ENCODE results near the gene MFAP2.

MFAP2 gene

GRCh38 chr1:17007121-17007520 is 26.7 kb upstream of the MFAP2 start:
- DNase-seq, result no peak

GRCh38 chr1:17005365-17005740 is 24.9 kb upstream of the MFAP2 start:
- no peak for DNase-seq

- no peak for DNase-seq
These were observed 24.3 kb upstream of the MFAP2 start for GRCh38 chr1:17004466-17005364.

- no peak for DNase-seq
These were observed 22.1 kb upstream of the MFAP2 start for GRCh38 chr1:17002524-17002902.

- DNase-seq, result no peak
These were observed 21.5 kb upstream of the MFAP2 start for GRCh38 chr1:17001760-17002523.

GRCh38 chr1:16999863-17000262 is 19.4 kb upstream of the MFAP2 start:
- no peak for DNase-seq

- DNase-seq, result no peak
These were observed 18.2 kb upstream of the MFAP2 start for GRCh38 chr1:16998589-16998988.

GRCh38 chr1:16996845-16997244 is 16.4 kb upstream of the MFAP2 start:
- DNase-seq, result no peak

GRCh38 chr1:16993521-16994038 is 13.2 kb upstream of the MFAP2 start:
- DNase-seq, result no peak

- DNase-seq, result no peak
These were observed 12.3 kb upstream of the MFAP2 start for GRCh38 chr1:16992675-16993074.

GRCh38 chr1:16992102-16992501 is 11.7 kb upstream of the MFAP2 start:
- no peak for DNase-seq

GRCh38 chr1:16991571-16991970 is 11.2 kb upstream of the MFAP2 start:
- DNase-seq, result no peak

- DNase-seq, result no peak
These were observed 9.4 kb upstream of the MFAP2 start for GRCh38 chr1:16989676-16990391.

GRCh38 chr1:16988210-16988609 is 7.8 kb upstream of the MFAP2 start:
- no peak for DNase-seq

GRCh38 chr1:16986962-16987361 is 6.5 kb upstream of the MFAP2 start:
- no peak for DNase-seq

- no peak for DNase-seq
These were observed 6.1 kb upstream of the MFAP2 start for GRCh38 chr1:16986560-16986959.

GRCh38 chr1:16986113-16986512 is 5.7 kb upstream of the MFAP2 start:
- no peak for DNase-seq

- no peak for DNase-seq
These were observed 4.3 kb upstream of the MFAP2 start for GRCh38 chr1:16984717-16985116.

- no peak for DNase-seq
These were observed 3.2 kb upstream of the MFAP2 start for GRCh38 chr1:16983649-16984048.

- no peak for DNase-seq
These were observed 2.5 kb upstream of the MFAP2 start for GRCh38 chr1:16982902-16983301.

- no peak for DNase-seq
These were observed 939 bp upstream of the MFAP2 start for GRCh38 chr1:16981269-16981849.

- DNase-seq, result peak in 2 of 4 experiments; percentile 15 to 16
These were observed 719 bp downstream of the MFAP2 start for GRCh38 chr1:16979475-16980327.

Data from suppressor macrophage (primary cell).